GM12891 (cell line): Measurements from ENCODE around the gene SLC18A3.

Experiments used
- POLR2A ChIP-seq: IDR thresholded peaks from 2 replicates; pipeline ENCODE4 v1.6.1; 2011; ENCODE audit warnings: low read depth, low read length, control low read depth
- POLR2AphosphoS5 ChIP-seq: IDR thresholded peaks from 2 replicates; pipeline ENCODE4 v1.6.1; 2011; ENCODE audit warnings: low read depth, low read length, control low read depth
- TAF1 ChIP-seq: IDR thresholded peaks from 2 replicates; pipeline ENCODE4 v1.6.1; 2011; ENCODE audit warnings: low read depth, low read length, control low read depth

GRCh38 chr10:49632406-49633317, 22.6 kb downstream of the SLC18A3 start:
- no peak for TF ChIP-seq POLR2AphosphoS5
- no peak for TF ChIP-seq POLR2A
- no peak for TF ChIP-seq TAF1
